Fibroblast of lung (primary cell): Measurements from ENCODE around the gene NR2E3. TPM values are rescaled to one million over a fixed set of nuclear protein-coding genes. Genes with fewer than 3 reads are reported as not detected.
A peak's percentile ranks its signal among the peaks of the same experiment; 100 is the strongest.

Source experiments
- DNase-seq, 2 donors: peaks; one replicate each; pipeline versions ENCODE4 v3.0.0 to v3.0.0-alpha.2; 2010; ENCODE audit warnings: low read depth in 2 of 2
- H2AFZ ChIP-seq: 2 replicates; pipeline ENCODE4 v1.5.1; 2012; ENCODE audit warnings: low read length, control low read depth, inconsistent platforms
- H3K27ac ChIP-seq: 2 replicates; pipeline ENCODE4 v1.5.1; 2011; ENCODE audit warnings: low read length, control low read depth; ENCODE audit not compliant: insufficient read depth
- H3K27me3 ChIP-seq: 2 replicates; pipeline ENCODE4 v1.5.1; 2011; ENCODE audit warnings: mild to moderate bottlenecking, low read length; ENCODE audit not compliant: control insufficient read depth, insufficient read depth
- H3K36me3 ChIP-seq: 2 replicates; pipeline ENCODE4 v1.5.1; 2011; ENCODE audit warnings: low read length; ENCODE audit not compliant: control insufficient read depth, insufficient read depth
- H3K4me1 ChIP-seq: 2 replicates; pipeline ENCODE4 v1.5.1; 2011; ENCODE audit warnings: low read length; ENCODE audit not compliant: control insufficient read depth, insufficient read depth; ENCODE audit errors: extremely low read depth
- H3K4me2 ChIP-seq: 2 replicates; pipeline ENCODE4 v1.5.1; 2011; ENCODE audit warnings: low read length, control low read depth; ENCODE audit not compliant: insufficient read depth; ENCODE audit errors: extremely low read depth
- H3K4me3 ChIP-seq, 4 experiments: fragments of 200-600 bp in 1 of 4; sonication (generic) in 1 of 4; replicated peaks in 1 of 4; 2 replicates each; pipeline ENCODE4 v1.5.1; 2011 to 2016; ENCODE audit warnings: low read length in 4 of 4, low read depth in 3 of 4, mild to moderate bottlenecking in 3 of 4, control low read depth in 2 of 4, inconsistent platforms in 1 of 4, mixed read lengths in 1 of 4; ENCODE audit not compliant: insufficient read depth in 1 of 4; ENCODE audit errors: control extremely low read depth in 1 of 4
- H3K79me2 ChIP-seq: 2 replicates; pipeline ENCODE4 v1.5.1; 2012; ENCODE audit warnings: mild to moderate bottlenecking, low read length, inconsistent platforms; ENCODE audit not compliant: control insufficient read depth, insufficient read depth
- H3K9ac ChIP-seq: 2 replicates; pipeline ENCODE4 v1.5.1; 2011; ENCODE audit warnings: mild to moderate bottlenecking, low read length, control low read depth; ENCODE audit not compliant: insufficient read depth
- H3K9me3 ChIP-seq: 2 replicates; pipeline ENCODE4 v1.5.1; 2012; ENCODE audit warnings: low read depth, low read length; ENCODE audit not compliant: control insufficient read depth, insufficient read depth
- H4K20me1 ChIP-seq: 2 replicates; pipeline ENCODE4 v1.5.1; 2011; ENCODE audit warnings: low read length; ENCODE audit not compliant: control insufficient read depth, insufficient read depth; ENCODE audit errors: extremely low read depth
- EZH2 ChIP-seq: IDR thresholded peaks from 2 replicates; pipeline ENCODE4 v1.5.1; 2012; ENCODE audit warnings: low read length, control low read depth, mild to moderate bottlenecking; ENCODE audit errors: missing control alignments
- polyA plus RNA-seq, 2 donors: library from polyadenylated mRNA; depleted of rRNA in 1 of 2; stranded (reverse) in 1 of 2; unstranded in 1 of 2; fragments of >200 nt; gene quantifications; 2 replicates each; pipeline ENCODE4 v1.2.1, GENCODE V29; 2011 to 2012; ENCODE audit warnings: missing spikeins in 1 of 2
- total RNA-seq: library from RNA; depleted of rRNA; stranded (reverse); fragments of >200 nt; gene quantifications from 2 replicates; pipeline ENCODE4 v1.2.1, GENCODE V29; 2014
- TF ChIP-seq, protein P1 (sequence below), 2 donors: IDR thresholded peaks in 1 of 2; conservative IDR thresholded peaks in 1 of 2; 1 replicate in 1 of 2; 2 replicates in 1 of 2; pipeline ENCODE4 v1.5.1; 2011 to 2012; ENCODE audit warnings: low read length in 2 of 2, control low read depth in 1 of 2, inconsistent platforms in 1 of 2, low read depth in 1 of 2, mild to moderate bottlenecking in 1 of 2

The NR2E3 gene
- total and polyA plus RNA-seq, 2 donors (not counting 1 experiment from before 2014, with no cell fraction given): 0.08 to 1.3 TPM

DNA sequence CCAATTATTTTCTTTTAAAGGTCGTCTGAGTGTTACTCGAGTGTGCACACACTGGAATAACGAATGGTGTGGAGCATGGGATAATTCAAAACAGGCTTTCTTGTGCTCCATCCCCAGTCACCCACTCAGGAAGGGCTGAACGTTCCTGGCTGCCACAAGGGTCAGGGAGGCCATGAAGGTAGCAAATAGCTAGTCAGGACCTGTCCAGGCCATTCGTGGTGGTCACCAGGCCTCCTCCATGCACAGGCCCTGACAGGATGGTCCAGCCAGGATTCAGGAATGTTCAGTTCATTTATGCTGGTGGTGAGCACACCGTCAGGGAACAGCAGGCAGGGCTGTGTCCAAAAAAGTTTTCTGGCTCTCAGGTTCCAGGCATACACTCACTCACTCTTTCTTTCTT lies 11.7 kb upstream of the NR2E3 start:
- no peak for DNase-seq
- no peak overlapping the region for H2AFZ ChIP-seq

DNA sequence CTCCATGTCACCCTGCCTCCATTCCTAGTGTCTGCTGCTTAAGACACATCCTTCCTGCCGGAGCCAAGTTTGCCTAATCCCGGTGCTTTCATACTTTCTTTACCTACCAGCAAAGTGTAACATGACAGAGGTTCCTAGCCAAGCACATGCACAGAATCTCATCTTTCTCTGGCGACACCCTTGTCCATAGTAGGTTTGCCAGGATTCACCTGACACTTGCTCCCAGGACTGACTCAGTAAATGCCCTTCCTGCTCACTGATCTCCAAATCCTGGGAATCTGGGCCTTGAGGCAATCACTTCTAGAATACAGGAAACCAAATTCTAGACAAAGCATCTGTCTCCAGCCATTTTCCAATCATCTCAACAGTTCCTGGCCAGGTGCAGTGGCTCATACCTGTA lies 10.2 kb upstream of the NR2E3 start:
- Histone ChIP-seq H3K9ac (no peak overlapping the region), H3K79me2 (no peaks in the 10 kb centered on the region), H4K20me1 (no peaks in the 10 kb centered on the region), H3K4me2 (no peak overlapping the region), H3K4me3 (no peak overlapping the region), H3K36me3 (no peaks in the 10 kb centered on the region), H3K4me1 (peaks cover 4% of the 10 kb centered on the region), H3K9me3 (no peaks in the 10 kb centered on the region), H2AFZ (no peak overlapping the region), H3K27me3 (no peaks in the 10 kb centered on the region), H3K27ac (peak overlapping the region; percentile 58)
- TF ChIP-seq EZH2: no peak
- TF ChIP-seq, protein P1, sequence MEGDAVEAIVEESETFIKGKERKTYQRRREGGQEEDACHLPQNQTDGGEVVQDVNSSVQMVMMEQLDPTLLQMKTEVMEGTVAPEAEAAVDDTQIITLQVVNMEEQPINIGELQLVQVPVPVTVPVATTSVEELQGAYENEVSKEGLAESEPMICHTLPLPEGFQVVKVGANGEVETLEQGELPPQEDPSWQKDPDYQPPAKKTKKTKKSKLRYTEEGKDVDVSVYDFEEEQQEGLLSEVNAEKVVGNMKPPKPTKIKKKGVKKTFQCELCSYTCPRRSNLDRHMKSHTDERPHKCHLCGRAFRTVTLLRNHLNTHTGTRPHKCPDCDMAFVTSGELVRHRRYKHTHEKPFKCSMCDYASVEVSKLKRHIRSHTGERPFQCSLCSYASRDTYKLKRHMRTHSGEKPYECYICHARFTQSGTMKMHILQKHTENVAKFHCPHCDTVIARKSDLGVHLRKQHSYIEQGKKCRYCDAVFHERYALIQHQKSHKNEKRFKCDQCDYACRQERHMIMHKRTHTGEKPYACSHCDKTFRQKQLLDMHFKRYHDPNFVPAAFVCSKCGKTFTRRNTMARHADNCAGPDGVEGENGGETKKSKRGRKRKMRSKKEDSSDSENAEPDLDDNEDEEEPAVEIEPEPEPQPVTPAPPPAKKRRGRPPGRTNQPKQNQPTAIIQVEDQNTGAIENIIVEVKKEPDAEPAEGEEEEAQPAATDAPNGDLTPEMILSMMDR (conservative IDR thresholded peaks at IDR 0.05 in 1 of 2, IDR thresholded peaks at IDR 0.05 in 1 of 2; ENCODE audit: low read depth in 1 of 2, low read length in 2 of 2): no peak
- DNase-seq: peak in 1 of 2 donors; percentile 14

More for the DNA sequence above, 11.7 kb upstream of the NR2E3 start:
- TF ChIP-seq EZH2: no peak
- TF ChIP-seq, protein P1 (conservative IDR thresholded peaks at IDR 0.05 in 1 of 2, IDR thresholded peaks at IDR 0.05 in 1 of 2; ENCODE audit: low read depth in 1 of 2, low read length in 2 of 2): no peak
- Histone ChIP-seq H3K9me3 (no peaks in the 10 kb centered on the region), H3K79me2 (no peaks in the 10 kb centered on the region), H3K9ac (no peak overlapping the region), H3K36me3 (no peaks in the 10 kb centered on the region), H3K4me1 (peaks cover 4% of the 10 kb centered on the region), H3K4me2 (no peak overlapping the region), H4K20me1 (no peaks in the 10 kb centered on the region), H3K27me3 (no peaks in the 10 kb centered on the region), H3K27ac (no peak overlapping the region), H3K4me3 (no peak overlapping the region)

DNA sequence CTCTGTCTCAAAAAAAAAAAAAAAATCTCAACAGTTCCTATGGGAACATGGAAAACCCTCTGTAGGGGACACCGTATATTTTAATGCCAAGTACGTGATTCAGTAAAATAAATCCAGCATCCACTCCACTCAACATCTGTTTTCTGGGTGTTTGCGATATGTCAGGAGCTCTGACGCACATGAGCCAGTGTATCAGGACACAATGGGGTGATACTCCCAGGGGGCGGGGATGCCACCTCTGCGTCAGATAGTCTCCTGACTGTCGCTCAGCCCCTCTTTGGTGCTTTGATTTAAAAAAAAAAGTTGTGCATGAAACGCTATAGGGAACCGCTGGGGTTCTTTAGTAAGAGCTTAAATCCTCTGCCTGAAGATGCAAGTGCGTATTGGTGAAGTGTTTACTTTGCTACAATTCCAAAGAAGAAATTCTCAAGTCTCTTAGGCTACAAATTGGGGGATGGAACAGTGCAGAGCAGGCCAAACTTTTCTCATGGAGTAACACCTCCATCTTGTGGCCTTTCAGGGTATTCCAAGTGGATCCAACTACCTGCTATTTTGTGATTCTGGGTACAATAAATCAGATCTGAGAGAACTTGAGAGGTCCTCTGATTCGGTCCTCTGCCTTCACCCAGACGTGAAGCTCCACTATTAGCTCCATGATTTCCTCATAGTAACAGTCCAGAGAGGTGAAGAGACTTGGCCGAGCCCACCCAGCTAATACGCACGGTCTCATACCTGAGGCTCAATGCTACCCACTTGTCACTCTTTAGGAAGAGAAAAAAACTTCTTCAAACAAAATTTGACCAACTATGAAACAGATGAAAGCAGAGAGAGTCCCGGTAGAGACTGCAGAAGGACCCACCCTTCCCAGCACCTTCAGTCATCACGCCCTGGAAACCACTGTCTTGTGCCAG lies 9.3 kb upstream of the NR2E3 start:
- no peak overlapping the region for H2AFZ ChIP-seq
- DNase-seq: peak; percentile 72 to 93
- H3K9ac ChIP-seq: no peak overlapping the region
- peak overlapping the region in 1 of 4 experiments; percentile 3 for H3K4me3 ChIP-seq
- TF ChIP-seq, protein P1 (conservative IDR thresholded peaks at IDR 0.05 in 1 of 2, IDR thresholded peaks at IDR 0.05 in 1 of 2; ENCODE audit: low read depth in 1 of 2, low read length in 2 of 2): peak; percentile 86 to 91
- TF ChIP-seq EZH2: no peak
- peak overlapping the region; percentile 20 for H3K4me2 ChIP-seq
- H3K27me3 ChIP-seq: no peaks in the 10 kb centered on the region
- H3K4me1 ChIP-seq: peaks cover 4% of the 10 kb centered on the region
- no peaks in the 10 kb centered on the region for H3K79me2 ChIP-seq
- H3K9me3 ChIP-seq: no peaks in the 10 kb centered on the region
- H3K27ac ChIP-seq: peak overlapping the region; percentile 58
- no peaks in the 10 kb centered on the region for H4K20me1 ChIP-seq
- H3K36me3 ChIP-seq: no peaks in the 10 kb centered on the region
